ENCODE measurements around the gene FGFRL1.

DNA sequence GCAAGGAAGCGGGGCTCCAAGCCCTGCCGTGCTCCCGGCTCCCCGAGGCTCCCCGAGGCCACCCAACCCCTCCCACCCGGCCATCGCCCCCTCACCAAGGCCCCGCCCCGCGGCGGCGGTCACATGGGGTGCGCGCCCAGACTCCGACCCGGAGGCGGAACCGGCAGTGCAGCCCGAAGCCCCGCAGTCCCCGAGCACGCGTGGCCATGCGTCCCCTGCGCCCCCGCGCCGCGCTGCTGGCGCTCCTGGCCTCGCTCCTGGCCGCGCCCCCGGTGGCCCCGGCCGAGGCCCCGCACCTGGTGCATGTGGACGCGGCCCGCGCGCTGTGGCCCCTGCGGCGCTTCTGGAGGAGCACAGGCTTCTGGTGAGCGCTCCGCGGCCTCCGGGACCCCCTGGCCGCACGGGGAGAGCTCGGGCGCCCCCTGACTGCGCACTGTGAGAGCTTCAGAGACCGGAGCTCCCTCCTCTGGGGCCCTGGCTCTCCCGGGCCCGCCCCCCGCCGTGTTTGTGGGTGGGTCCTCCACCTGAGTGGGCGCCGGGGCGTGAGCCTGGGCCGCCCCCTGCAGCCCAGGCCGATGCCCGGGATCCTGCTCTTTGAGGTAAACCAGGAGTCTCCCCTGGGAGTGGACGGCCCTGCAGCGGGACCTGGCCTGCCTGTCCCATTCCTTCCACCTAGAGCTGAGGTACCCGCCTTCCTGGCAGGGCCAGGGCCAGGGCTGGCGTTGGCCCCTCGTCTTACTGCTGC lies 24.4 kb upstream of the FGFRL1 start, which contains the start of gene IDUA:
- TF ChIP-seq POLR2AphosphoS5 (IDR thresholded peaks at IDR 0.05): no peak
- TF ChIP-seq, protein P1, sequence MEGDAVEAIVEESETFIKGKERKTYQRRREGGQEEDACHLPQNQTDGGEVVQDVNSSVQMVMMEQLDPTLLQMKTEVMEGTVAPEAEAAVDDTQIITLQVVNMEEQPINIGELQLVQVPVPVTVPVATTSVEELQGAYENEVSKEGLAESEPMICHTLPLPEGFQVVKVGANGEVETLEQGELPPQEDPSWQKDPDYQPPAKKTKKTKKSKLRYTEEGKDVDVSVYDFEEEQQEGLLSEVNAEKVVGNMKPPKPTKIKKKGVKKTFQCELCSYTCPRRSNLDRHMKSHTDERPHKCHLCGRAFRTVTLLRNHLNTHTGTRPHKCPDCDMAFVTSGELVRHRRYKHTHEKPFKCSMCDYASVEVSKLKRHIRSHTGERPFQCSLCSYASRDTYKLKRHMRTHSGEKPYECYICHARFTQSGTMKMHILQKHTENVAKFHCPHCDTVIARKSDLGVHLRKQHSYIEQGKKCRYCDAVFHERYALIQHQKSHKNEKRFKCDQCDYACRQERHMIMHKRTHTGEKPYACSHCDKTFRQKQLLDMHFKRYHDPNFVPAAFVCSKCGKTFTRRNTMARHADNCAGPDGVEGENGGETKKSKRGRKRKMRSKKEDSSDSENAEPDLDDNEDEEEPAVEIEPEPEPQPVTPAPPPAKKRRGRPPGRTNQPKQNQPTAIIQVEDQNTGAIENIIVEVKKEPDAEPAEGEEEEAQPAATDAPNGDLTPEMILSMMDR (IDR thresholded peaks at IDR 0.05): peak in 1 of 2 donors; percentile 38
- no peak for TF ChIP-seq POLR2A (IDR thresholded peaks at IDR 0.05)
- TF ChIP-seq EP300 (IDR thresholded peaks at IDR 0.05): no peak
